ENCODE data around the gene CTNNA2.

The CTNNA2 gene

DNA sequence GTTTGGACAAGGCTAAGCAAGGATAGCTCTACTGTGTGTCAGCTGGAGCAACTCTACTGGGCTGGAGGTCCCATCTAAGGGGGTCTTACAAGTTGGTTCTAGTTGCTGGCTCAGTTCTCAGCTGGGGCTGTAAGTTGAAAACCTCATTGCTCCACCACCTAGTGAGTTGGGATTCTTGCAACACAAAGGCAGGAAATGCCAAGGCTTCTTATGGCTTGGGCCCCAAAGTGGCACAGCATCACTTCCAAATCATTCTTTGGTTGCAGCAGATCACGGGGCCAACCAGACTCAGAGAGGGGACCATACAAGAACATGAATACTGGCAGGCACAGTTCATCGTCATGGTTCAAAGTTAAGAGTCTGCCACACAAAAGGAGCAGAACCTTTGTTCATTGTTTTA, 459.0 kb downstream of the CTNNA2 start:
- in situ Hi-C loops (cut with MboI; ENCODE audit: low sequenced_read_pairs): no loop called here

DNA sequence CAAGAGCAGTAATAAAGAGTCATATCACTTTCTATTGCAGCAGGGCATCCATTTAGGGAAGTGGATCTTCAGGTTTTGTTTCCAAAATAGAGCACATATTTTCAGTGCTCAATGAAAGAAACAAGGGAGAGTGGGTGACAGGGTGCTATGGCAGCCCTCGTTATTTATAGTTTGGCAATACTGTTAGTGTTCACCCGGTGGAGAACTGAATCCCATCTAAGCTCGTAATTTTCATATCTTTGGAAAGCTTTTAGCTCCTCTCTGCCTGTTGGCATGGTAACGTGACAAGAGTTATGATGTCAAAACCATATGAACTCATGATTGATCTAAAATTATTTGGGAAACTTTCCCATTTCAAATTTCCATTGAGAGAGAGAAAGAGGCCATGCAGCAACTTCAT, 459.8 kb downstream of the CTNNA2 start:
- in situ Hi-C loops (cut with MboI; ENCODE audit: low sequenced_read_pairs): no loop called here

DNA sequence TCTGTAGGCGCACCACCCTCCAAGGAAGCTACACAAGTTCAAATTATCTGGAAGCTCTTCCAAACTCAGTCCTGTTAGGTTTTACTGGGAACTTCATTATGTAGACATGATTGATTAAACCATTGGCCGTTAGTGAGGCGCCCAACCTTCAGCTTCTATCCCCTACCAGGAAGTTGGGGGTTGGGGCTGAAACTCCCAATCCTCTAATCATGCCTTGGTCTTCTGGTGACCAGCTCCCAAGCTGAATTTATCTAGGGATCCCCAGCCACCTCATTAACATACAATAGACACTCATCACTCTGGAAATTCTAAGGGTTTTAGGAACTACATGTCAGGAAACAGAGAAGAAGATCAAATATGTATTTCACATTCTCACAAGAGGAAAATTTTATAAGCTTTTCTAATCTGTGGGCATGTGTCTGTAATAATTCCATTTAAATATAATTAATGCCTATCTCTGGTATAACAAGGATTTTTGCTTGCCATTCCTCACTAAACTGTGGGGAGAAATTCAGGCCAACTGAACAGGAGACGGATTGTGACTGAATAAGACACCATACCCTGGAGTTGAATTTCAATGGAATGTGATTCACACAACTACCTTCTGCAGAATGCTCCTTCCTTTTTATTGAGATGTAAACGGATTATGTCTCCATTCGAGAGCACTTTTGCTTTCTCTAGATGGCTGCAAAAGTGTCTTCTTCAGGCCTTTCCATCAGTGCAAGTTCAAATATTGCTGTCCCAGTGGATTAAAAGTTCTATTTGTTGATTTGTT, 463.1 kb downstream of the CTNNA2 start:
- in situ Hi-C loops (cut with MboI; ENCODE audit: low sequenced_read_pairs): no loop called here

GRCh38 chr2:79977792-79978191, 464.9 kb downstream of the CTNNA2 start:
- in situ Hi-C loops (cut with MboI; ENCODE audit: low sequenced_read_pairs): no loop called here

DNA sequence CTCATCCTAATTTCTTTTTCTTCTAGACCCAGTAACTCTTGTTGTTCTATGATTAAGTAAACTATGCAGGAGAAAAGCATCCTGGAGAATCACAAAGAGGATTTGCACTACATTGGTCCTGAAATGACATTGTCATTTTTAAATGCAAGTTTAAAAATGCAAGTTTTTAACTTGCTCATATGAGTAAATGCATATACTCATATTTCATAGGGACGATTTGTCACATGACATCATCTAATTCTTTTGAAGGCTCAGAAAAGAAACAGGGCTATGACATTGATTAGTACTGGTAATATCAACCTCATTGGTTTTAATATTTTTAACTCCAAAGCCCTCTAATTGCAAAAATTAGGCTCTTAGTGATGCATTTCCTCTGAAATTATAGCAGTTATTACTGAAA, 467.3 kb downstream of the CTNNA2 start:
- in situ Hi-C loops (cut with MboI; ENCODE audit: low sequenced_read_pairs): no loop called here

GRCh38 chr2:79980816-79981215, 468.0 kb downstream of the CTNNA2 start:
- in situ Hi-C loops (cut with MboI; ENCODE audit: low sequenced_read_pairs): no loop called here

- in situ Hi-C loops (cut with MboI; ENCODE audit: low sequenced_read_pairs): no loop called here
Observed at GRCh38 chr2:79981316-79981715, 468.5 kb downstream of the CTNNA2 start.

- in situ Hi-C loops (cut with MboI; ENCODE audit: low sequenced_read_pairs): no loop called here
Observed at GRCh38 chr2:79982445-79982844, 469.6 kb downstream of the CTNNA2 start.

- in situ Hi-C loops (cut with MboI; ENCODE audit: low sequenced_read_pairs): no loop called here
Observed at GRCh38 chr2:79984476-79984875, 471.6 kb downstream of the CTNNA2 start.

DNA sequence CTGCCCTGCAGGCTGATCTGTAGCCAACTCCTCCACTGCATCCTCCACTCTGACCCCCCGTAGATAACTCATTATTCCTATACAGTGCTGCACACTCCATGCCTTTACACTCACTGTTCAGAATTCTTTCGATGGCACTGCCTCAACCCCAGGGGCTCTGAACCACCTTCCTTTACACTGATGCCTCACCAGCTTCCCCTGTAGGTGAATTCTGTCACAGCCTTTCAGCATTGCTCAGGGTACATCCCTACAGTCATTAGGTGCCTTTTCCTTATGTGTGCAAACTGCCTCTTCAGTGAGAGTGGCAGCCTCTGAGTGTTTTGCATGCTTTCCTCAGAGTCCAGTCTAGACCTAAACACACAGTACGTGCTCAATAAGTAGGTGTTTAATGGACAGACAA, 472.3 kb downstream of the CTNNA2 start:
- in situ Hi-C loops (cut with MboI; ENCODE audit: low sequenced_read_pairs): no loop called here

DNA sequence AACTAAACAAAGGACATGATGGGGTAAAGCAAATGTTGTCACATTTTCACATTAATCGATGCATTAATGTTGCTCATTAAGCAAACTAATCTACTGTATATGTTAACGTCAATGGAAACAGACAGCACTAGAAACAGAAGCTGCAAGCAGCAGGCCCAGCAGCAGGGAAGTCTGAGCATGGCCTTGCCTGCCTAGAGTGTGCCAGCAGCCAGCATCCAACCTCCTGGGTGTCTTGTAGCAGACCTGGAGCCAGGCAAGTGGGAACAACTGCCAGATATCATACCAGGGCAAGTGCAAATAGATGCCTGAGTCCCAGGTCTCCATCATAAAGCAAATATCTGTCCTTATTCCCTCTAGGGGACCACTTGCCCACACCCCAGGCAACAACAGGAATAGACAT, 472.7 kb downstream of the CTNNA2 start:
- in situ Hi-C loops (cut with MboI; ENCODE audit: low sequenced_read_pairs): no loop called here

- in situ Hi-C loops (cut with MboI; ENCODE audit: low sequenced_read_pairs): no loop called here
Observed at GRCh38 chr2:79993144-79993543, 480.3 kb downstream of the CTNNA2 start.

GRCh38 chr2:79994161-79994560, 481.3 kb downstream of the CTNNA2 start:
- in situ Hi-C loops (cut with MboI; ENCODE audit: low sequenced_read_pairs): no loop called here

DNA sequence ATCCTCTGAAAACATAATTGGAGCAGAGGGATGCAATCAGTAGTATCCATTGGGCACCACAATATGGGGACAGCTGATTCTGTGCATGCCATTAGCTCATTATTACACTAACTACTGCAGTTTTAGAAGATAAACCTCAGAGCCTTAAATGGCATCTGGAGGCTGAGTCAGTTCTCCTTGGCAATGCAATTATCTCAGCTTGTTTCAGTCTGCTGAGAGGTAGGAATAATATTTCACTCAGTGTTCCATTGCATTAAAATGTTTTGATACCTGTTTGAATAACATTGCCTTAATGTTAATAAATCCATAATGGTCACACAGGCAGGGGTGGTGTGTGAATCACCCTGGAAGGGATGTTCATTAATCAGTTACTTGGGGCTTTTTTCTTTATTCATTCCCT, 482.1 kb downstream of the CTNNA2 start:
- in situ Hi-C loops (cut with MboI; ENCODE audit: low sequenced_read_pairs): no loop called here

GRCh38 chr2:79996709-79997108, 483.9 kb downstream of the CTNNA2 start:
- in situ Hi-C loops (cut with MboI; ENCODE audit: low sequenced_read_pairs): no loop called here

GRCh38 chr2:80001701-80002101, 488.9 kb downstream of the CTNNA2 start:
- in situ Hi-C loops (cut with MboI; ENCODE audit: low sequenced_read_pairs): no loop called here

DNA sequence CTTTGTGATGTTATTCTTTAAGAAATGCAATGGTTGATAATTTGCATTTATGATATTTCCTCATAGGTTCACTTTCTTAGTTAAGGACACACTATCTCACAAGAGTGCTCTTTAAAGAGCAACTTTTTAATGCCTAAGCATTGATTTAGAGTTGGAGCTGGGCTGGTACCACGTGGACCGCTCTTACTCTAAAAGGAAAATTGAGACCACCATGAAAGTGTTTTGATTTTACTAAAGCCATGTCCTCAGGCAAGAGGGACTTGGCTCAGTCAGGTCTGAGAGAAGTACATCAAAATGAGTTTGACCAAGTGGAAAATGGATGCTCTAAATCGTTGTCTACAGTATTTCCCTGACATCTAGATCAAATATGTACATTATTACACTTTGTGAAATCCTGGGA, 489.3 kb downstream of the CTNNA2 start:
- in situ Hi-C loops (cut with MboI; ENCODE audit: low sequenced_read_pairs): no loop called here

GRCh38 chr2:80002568-80003157, 489.8 kb downstream of the CTNNA2 start:
- in situ Hi-C loops (cut with MboI; ENCODE audit: low sequenced_read_pairs): no loop called here

GRCh38 chr2:80007777-80008503, 495.1 kb downstream of the CTNNA2 start:
- in situ Hi-C loops (cut with MboI; ENCODE audit: low sequenced_read_pairs): no loop called here

GRCh38 chr2:80008596-80008995, 495.7 kb downstream of the CTNNA2 start:
- in situ Hi-C loops (cut with MboI; ENCODE audit: low sequenced_read_pairs): no loop called here

DNA sequence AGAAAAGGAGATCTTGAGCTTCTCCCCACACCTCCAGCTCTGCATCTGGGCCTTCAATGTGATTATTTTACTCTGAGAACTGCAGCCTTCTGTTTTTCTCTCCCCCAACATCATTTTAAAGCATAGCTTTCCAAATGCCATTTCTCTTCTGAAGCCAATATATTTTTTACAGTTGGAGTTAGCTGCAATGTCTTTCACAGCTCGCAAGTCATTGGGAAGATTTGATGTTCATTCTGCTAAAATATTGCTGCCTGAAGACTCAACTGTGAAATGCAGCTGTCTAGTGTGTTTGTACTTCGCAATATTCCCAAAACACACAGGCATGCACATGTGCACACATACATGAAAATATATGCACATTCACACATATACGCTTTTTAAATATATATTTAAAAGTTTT, 496.4 kb downstream of the CTNNA2 start:
- in situ Hi-C loops (cut with MboI; ENCODE audit: low sequenced_read_pairs): no loop called here

- in situ Hi-C loops (cut with MboI; ENCODE audit: low sequenced_read_pairs): no loop called here
Observed at GRCh38 chr2:80012061-80012460, 499.2 kb downstream of the CTNNA2 start.

Data from HL-60/S4 treated with phorbol 12-myristate 13-acetate at 8.2 ng/mL for 4 days and 3 days (cell line).